ENCODE results near the gene MYOD1.
A peak's percentile ranks its signal among the peaks of the same experiment; 100 is the strongest.

Gene MYOD1

GRCh38 chr11:17734418-17734911 is 15.1 kb downstream of the MYOD1 start, which contains the start of gene KCNC1:
Gene KCNC1 (plus strand): TSS chr11:17734781. CDS start chr11:17736003, 1,222 bp downstream.
- Histone ChIP-seq H3K36me3 (ENCODE audit: control insufficient read depth in 4 of 4, insufficient read depth in 4 of 4, low read length in 3 of 4) (no peaks in the 10 kb centered on the region), H3K27ac (ENCODE audit: insufficient read depth in 1 of 2, low read depth in 1 of 2, low read length in 2 of 2, poor library complexity in 1 of 2, severe bottlenecking in 2 of 2) (no peak within 1 kb of the TSS), H3K4me1 (ENCODE audit: control extremely low read depth in 1 of 4, control insufficient read depth in 4 of 4, insufficient read depth in 4 of 4, low read length in 3 of 4) (peaks cover 0 to 20% (median 8%) of the 10 kb centered on the region in 4 experiments), H3K27me3 (replicated peaks in 2 of 5; ENCODE audit: control insufficient read depth in 4 of 5, insufficient read depth in 5 of 5, low read length in 4 of 5) (peaks cover 0 to 88% (median 26%) of the 10 kb centered on the region in 5 experiments), H3K4me3 (ENCODE audit: control insufficient read depth in 1 of 7, extremely low read depth in 1 of 7, insufficient read depth in 4 of 7, low read depth in 2 of 7, low read length in 6 of 7) (peak within 1 kb of the TSS in 6 of 7 experiments; percentile 23 to 62 (median 49)), H3K9me3 (ENCODE audit: control extremely low read depth in 1 of 5, control insufficient read depth in 4 of 5, insufficient read depth in 2 of 5, low read depth in 1 of 5, low read length in 4 of 5) (peaks cover 0 to 6% (median 0%) of the 10 kb centered on the region in 5 experiments)
- ChIA-PET POLR2A (no interaction called here), CTCF (interaction anchor here (1.5 to 7.0 kb wide), 4 partner anchors 9 to 246 kb away, joined by 3 to 130 read pairs (median 6); no protein-coding TSS in a partner anchor)
- WGBS (ENCODE audit: insufficient coverage): under 1% methylated on average over 59 of the region's 66 CpGs
- peak in 2 of 3 donors; percentile 10 to 27 for DNase-seq

GRCh38 chr11:17734986-17735817 is 15.8 kb downstream of the MYOD1 start:
- H3K36me3 ChIP-seq (ENCODE audit: control insufficient read depth in 4 of 4, insufficient read depth in 4 of 4, low read length in 3 of 4): no peaks in the 10 kb centered on the region
- CTCF ChIA-PET: interaction anchor here (1.5 to 7.0 kb wide), 4 partner anchors 9 to 245 kb away, joined by 3 to 130 read pairs (median 6); no protein-coding TSS in a partner anchor
- H3K27ac ChIP-seq (ENCODE audit: insufficient read depth in 1 of 2, low read depth in 1 of 2, low read length in 2 of 2, poor library complexity in 1 of 2, severe bottlenecking in 2 of 2): no peak overlapping the region
- H3K4me3 ChIP-seq (ENCODE audit: control insufficient read depth in 1 of 7, extremely low read depth in 1 of 7, insufficient read depth in 4 of 7, low read depth in 2 of 7, low read length in 6 of 7): peak overlapping the region in 5 of 7 experiments; percentile 23 to 57 (median 48)
- POLR2A ChIA-PET: no interaction called here
- H3K27me3 ChIP-seq (replicated peaks in 2 of 5; ENCODE audit: control insufficient read depth in 4 of 5, insufficient read depth in 5 of 5, low read length in 4 of 5): peaks cover 0 to 90% (median 28%) of the 10 kb centered on the region in 5 experiments
- 0% methylated on average over 48 of the region's 73 CpGs for WGBS (ENCODE audit: insufficient coverage)
- DNase-seq: peak; percentile 61 to 88 (median 87)
- peaks cover 0 to 20% (median 8%) of the 10 kb centered on the region in 4 experiments for H3K4me1 ChIP-seq (ENCODE audit: control extremely low read depth in 1 of 4, control insufficient read depth in 4 of 4, insufficient read depth in 4 of 4, low read length in 3 of 4)
- H3K9me3 ChIP-seq (ENCODE audit: control extremely low read depth in 1 of 5, control insufficient read depth in 4 of 5, insufficient read depth in 2 of 5, low read depth in 1 of 5, low read length in 4 of 5): peaks cover 0 to 6% (median 0%) of the 10 kb centered on the region in 5 experiments

- peaks cover 0 to 97% (median 30%) of the 10 kb centered on the region in 5 experiments for H3K27me3 ChIP-seq (replicated peaks in 2 of 5; ENCODE audit: control insufficient read depth in 4 of 5, insufficient read depth in 5 of 5, low read length in 4 of 5)
- no peaks in the 10 kb centered on the region for H3K36me3 ChIP-seq (ENCODE audit: control insufficient read depth in 4 of 4, insufficient read depth in 4 of 4, low read length in 3 of 4)
- DNase-seq: peak in 2 of 3 donors; percentile 16 to 24
- H3K4me1 ChIP-seq (ENCODE audit: control extremely low read depth in 1 of 4, control insufficient read depth in 4 of 4, insufficient read depth in 4 of 4, low read length in 3 of 4): peaks cover 0 to 20% (median 8%) of the 10 kb centered on the region in 4 experiments
- WGBS (ENCODE audit: insufficient coverage): 9% methylated on average over 79 of the region's 102 CpGs
- peaks cover 0 to 6% (median 0%) of the 10 kb centered on the region in 5 experiments for H3K9me3 ChIP-seq (ENCODE audit: control extremely low read depth in 1 of 5, control insufficient read depth in 4 of 5, insufficient read depth in 2 of 5, low read depth in 1 of 5, low read length in 4 of 5)
- no peak overlapping the region for H3K4me3 ChIP-seq (ENCODE audit: control insufficient read depth in 1 of 7, extremely low read depth in 1 of 7, insufficient read depth in 4 of 7, low read depth in 2 of 7, low read length in 6 of 7)
- no peak overlapping the region for H3K27ac ChIP-seq (ENCODE audit: insufficient read depth in 1 of 2, low read depth in 1 of 2, low read length in 2 of 2, poor library complexity in 1 of 2, severe bottlenecking in 2 of 2)
- ChIA-PET CTCF (interaction anchor here (2.2 to 7.0 kb wide), 2 partner anchors 13 to 244 kb away, joined by 7 to 130 read pairs; no protein-coding TSS in a partner anchor), POLR2A (no interaction called here)
Measured at GRCh38 chr11:17735818-17736578, 16.6 kb downstream of the MYOD1 start.

GRCh38 chr11:17736579-17736893 is 17.2 kb downstream of the MYOD1 start:
- peaks cover 0 to 20% (median 8%) of the 10 kb centered on the region in 4 experiments for H3K4me1 ChIP-seq (ENCODE audit: control extremely low read depth in 1 of 4, control insufficient read depth in 4 of 4, insufficient read depth in 4 of 4, low read length in 3 of 4)
- H3K36me3 ChIP-seq (ENCODE audit: control insufficient read depth in 4 of 4, insufficient read depth in 4 of 4, low read length in 3 of 4): no peaks in the 10 kb centered on the region
- ChIA-PET POLR2A (no interaction called here), CTCF (no interaction called here)
- peaks cover 0 to 6% (median 0%) of the 10 kb centered on the region in 5 experiments for H3K9me3 ChIP-seq (ENCODE audit: control extremely low read depth in 1 of 5, control insufficient read depth in 4 of 5, insufficient read depth in 2 of 5, low read depth in 1 of 5, low read length in 4 of 5)
- no peak overlapping the region for H3K4me3 ChIP-seq (ENCODE audit: control insufficient read depth in 1 of 7, extremely low read depth in 1 of 7, insufficient read depth in 4 of 7, low read depth in 2 of 7, low read length in 6 of 7)
- 29% methylated on average over 12 of the region's 12 CpGs for WGBS (ENCODE audit: insufficient coverage)
- DNase-seq: no peak
- H3K27me3 ChIP-seq (replicated peaks in 2 of 5; ENCODE audit: control insufficient read depth in 4 of 5, insufficient read depth in 5 of 5, low read length in 4 of 5): peaks cover 0 to 98% (median 30%) of the 10 kb centered on the region in 5 experiments
- no peak overlapping the region for H3K27ac ChIP-seq (ENCODE audit: insufficient read depth in 1 of 2, low read depth in 1 of 2, low read length in 2 of 2, poor library complexity in 1 of 2, severe bottlenecking in 2 of 2)

- WGBS (ENCODE audit: insufficient coverage): 54% methylated on average over 6 of the region's 15 CpGs
- H3K4me3 ChIP-seq (ENCODE audit: control insufficient read depth in 1 of 7, extremely low read depth in 1 of 7, insufficient read depth in 4 of 7, low read depth in 2 of 7, low read length in 6 of 7): no peak overlapping the region
- ChIA-PET CTCF (interaction anchor here (0.9 kb wide), 1 partner anchor 241 kb away, joined by 3 read pairs; no protein-coding TSS in a partner anchor), POLR2A (no interaction called here)
- peaks cover 0 to 6% (median 0%) of the 10 kb centered on the region in 5 experiments for H3K9me3 ChIP-seq (ENCODE audit: control extremely low read depth in 1 of 5, control insufficient read depth in 4 of 5, insufficient read depth in 2 of 5, low read depth in 1 of 5, low read length in 4 of 5)
- DNase-seq: no peak
- H3K36me3 ChIP-seq (ENCODE audit: control insufficient read depth in 4 of 4, insufficient read depth in 4 of 4, low read length in 3 of 4): no peaks in the 10 kb centered on the region
- H3K27me3 ChIP-seq (replicated peaks in 2 of 5; ENCODE audit: control insufficient read depth in 4 of 5, insufficient read depth in 5 of 5, low read length in 4 of 5): peaks cover 0 to 94% (median 30%) of the 10 kb centered on the region in 5 experiments
- H3K27ac ChIP-seq (ENCODE audit: insufficient read depth in 1 of 2, low read depth in 1 of 2, low read length in 2 of 2, poor library complexity in 1 of 2, severe bottlenecking in 2 of 2): no peak overlapping the region
- peaks cover 0 to 20% (median 8%) of the 10 kb centered on the region in 4 experiments for H3K4me1 ChIP-seq (ENCODE audit: control extremely low read depth in 1 of 4, control insufficient read depth in 4 of 4, insufficient read depth in 4 of 4, low read length in 3 of 4)
Measured at GRCh38 chr11:17736930-17737817, 17.8 kb downstream of the MYOD1 start.

Measured in common myeloid progenitor, CD34-positive (primary cell).